Measurements from ENCODE around the gene CDKN2C.
"Not testable (repeated sequence)": the region's sequence is repeated elsewhere in the genome, so short reads cannot be mapped to it uniquely, and the experiment has no call there.

Gene CDKN2C

DNA sequence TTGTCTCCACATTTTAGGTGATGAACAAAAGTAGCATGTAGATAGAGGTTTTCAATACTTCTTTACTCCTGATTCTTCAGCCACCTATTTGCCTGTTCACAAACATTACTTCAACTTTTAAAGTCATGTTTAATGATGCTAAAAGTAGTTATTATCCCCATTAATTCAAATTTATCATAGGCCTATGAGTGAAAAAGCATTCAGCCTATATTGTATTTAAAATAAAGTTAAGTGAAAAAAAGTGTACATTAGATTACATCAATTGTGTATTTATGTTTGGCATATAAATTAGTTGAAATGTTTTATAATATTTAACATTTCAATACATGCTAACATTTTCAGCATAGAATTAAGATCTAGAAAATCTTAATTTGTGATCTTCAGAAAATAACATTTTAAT is 10.5 kb downstream of the CDKN2C start:
- no peak for DNase-seq

DNA sequence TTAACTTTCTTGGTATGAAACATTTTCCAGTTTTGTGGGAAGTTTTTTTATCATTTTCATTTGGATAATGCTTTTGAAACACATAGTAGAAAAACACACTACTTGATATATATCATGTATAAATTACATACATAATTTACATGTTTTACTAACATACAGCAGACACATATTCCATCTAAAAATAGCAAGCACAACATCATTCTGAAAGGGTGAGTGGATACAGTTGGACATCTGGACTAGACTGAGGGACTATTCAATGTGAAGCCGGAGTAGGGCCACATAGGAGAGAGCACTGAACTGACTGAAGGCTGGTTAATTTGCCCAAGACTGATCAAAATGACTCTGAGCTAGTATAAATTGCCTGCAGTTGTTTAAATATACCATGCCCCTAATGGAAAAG is 11.7 kb downstream of the CDKN2C start:
- no peak for DNase-seq

DNA sequence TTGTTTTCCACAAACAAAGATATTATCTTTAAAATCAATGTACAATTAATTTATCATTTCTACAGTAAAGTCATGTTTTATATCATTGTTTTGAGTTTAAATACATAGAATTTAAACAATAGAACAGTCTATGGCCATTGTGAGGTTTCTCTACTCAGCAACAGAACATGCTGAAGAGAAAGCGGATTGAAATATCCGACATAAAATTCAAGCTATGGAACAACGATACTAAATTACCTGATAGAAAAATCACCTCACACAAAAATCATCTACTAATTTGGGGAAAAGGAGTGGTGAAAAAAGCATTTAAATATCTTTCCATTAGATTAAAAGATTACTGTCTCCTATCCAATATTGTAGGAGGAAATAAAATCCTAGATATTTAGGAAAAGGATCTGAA is 12.6 kb downstream of the CDKN2C start:
- DNase-seq, result no peak

DNA sequence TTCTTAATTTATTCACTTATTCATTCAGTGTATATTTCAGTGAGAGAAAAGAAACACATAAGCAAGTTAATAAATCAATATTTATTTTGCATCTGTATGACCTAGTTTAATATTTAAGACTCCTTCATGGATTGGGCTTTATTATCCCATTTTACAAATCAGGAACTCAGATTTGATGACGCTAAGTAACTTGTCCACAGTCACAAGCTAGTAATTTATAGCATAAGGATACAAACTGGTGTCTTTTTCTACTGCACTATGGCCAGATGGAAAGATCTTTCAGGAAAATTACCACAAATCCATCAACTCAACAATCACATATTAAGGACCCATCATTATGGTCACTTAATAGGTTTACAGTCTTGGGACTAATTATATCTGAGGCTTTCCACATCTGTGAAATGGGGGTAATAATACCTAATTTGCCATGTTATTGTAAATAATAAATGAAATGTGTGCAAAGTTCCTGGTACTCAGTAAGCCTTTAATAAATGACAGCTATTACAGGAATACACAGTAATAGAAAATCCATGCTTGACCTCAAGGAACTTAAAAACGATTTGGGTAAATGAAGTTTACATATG is 13.3 kb downstream of the CDKN2C start:
- no peak for DNase-seq

DNA sequence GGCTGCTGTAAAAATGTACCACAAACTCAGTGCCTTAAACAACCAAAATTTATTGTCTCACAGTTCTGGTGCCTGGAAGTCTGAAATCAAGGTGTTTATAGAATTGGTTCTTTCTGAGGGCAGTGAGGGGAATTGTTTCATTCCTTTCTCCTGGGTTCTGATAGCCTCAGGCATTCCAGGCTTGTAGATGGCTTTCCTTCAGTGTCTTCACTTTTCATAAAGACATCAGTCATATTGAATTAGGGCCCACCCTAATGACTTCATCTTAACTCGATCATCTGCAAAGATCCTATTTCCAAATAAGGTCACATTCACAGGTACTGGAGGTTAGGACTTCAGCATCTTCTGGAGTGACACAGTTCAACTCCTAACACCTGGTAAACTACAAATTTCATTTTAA is 15.0 kb downstream of the CDKN2C start:
- DNase-seq, result no peak

DNA sequence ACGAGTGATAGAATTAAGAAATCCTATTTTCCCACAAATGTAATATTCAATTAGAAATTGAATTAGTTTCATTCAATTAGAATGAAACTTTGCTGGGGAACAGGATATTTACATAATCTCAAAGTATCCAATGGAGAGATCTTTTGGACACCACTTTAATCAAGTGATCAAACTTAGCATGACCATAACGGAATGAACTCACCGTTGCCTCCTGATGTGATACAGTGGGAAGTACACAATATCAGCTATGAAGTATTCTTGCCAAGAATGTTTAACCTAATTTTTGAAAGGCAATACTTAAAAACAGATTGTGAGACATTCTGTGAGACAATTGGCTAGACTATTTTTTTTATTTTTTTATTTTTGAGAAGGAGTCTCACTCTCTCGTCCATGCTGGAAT is 16.6 kb downstream of the CDKN2C start:
- DNase-seq, result no peak

DNA sequence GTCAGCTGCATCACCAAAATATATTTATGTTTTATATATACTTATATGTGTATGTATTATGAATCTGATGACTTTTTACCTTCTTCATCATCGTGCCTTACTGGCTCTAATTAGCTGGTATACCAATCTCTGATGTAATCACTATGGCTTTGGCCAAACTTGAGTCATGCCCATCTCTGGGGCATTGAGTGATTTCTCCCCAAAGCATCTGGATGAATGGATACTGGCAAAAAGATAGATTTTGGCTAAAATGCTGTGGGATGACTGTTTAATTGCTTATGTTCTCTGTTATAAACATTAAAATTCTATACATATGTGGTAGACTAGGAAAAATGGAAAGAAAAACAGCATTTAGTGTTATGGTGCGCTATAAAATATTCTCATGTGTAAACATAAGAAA is 19.6 kb downstream of the CDKN2C start:
- no peak for DNase-seq

DNA sequence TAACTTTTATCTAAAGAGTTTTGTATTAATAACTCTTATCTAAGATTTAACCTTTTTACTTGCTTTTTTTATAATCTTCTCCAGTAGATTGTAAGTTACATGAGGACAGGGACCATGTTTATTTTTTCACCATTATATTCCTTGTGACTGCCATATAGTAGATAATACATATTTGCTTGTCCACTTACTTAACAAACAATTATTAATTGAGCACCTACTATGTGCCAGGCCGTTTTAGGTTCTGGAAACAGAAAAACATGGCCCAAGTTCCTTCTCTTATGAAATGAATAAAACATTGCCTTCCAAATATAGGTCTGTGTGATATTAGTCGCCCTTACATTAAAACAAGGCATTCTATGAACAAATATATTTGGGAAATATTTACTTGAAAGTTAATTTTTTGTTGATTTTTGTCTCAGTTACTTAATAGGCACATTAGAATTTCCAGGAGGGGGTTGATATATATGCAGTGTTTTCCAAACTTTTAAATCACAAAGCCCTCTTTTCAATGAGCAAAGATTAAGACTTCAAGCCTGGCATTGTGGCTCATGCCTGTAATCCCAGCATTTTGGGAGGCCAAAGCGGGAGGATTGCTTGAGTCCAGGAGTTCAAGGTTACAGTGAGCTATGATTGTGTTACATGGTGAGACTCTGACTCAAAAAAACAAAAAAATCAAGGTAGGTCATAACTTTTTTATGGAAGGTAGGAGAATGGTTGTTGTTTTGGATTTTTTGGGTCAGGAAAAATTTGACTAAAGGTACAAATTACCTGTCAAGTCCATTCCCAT is 22.7 kb downstream of the CDKN2C start:
- DNase-seq, result no peak

DNA sequence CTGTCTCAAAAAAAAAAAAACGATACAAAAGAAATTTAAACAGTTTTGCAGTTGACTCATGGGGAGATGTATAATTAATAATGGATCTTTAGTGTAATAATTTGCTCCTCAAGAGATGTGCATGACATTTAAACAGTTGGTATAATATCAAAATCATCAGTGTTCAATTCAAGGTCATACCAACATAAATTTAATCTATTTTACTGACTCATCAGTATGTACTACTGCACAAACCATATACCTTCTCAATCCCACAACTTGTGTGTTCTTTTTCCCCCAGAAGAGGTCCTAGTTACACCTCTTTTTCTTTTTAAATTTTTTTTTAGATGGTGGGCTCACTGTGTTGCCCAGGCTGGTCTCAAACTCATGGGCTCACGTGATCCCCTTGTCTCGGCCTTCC is 23.6 kb downstream of the CDKN2C start:
- no peak for DNase-seq

DNA sequence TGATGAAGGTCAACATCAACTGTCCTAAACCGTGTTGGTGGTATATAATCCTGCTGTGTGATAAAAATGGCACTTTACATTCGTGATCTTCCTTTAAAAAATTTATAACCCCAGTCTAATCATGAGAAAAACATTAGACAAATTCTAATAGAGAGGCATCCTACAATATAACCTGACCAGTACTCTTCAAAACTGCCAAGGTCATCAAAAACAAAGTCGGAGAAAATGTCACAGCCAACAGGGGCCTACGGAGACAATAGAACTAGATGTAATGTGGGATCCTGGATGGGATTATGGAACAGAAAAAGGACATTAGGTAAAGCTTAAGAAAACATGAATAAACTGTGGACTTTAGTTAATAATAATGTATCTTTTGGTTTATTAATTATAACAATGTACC is 25.0 kb downstream of the CDKN2C start:
- DNase-seq, result no peak

DNA sequence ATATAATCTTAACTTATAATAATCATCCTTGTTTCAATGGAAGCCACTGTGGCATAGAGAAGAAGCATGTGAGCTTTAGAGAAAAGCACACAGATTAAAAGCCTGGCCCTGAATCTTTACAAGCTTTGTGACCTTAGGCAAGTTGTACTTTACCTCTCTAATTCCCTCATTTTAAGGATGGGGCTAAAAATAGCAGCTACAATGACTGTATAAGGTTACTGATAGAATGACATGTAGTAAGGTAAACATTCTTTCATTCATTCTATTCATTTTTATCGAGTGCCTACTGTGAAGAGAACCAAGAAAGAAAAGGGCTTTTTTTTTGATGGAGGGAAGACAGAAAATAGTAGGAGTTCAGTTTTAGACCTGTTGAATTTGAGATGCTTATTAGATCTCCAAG is 25.6 kb downstream of the CDKN2C start:
- DNase-seq, result no peak

DNA sequence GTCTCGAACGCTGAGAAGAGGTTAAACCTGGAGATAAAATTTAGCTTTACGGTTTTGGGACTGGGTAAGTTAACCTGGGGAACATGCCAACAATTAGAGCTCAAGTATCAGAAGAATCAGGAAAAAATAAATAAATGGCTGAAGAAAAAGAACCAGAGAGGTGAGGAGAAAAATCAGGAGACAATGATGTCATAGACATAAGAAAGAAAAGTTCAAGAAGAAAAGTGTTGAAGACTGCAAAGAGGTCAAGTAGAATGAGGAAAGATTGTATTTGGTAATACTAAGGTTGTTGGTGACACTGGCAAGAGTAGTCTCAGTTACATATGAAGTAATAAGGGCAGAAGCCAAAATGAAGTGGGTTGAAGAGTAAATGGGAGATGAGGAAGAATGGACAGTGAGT is 26.0 kb downstream of the CDKN2C start:
- no peak for DNase-seq

DNA sequence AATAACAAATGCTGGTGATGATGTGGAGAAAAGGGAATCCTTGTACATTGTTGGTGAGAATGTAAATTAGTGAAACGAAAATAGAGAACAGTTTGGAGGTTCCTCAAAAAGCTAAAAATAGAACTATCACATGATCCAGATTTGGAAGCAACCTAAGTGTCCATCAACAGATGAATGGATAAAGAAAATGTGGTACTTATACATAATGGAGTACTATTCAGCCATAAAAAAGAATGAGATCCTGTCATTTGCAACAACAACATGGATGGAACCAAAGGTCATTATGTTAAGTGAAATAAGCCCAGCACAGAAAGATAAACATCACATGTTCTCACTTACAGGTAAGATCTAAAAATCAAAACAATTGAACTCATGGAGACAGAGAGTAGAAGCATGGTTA is 29.3 kb downstream of the CDKN2C start:
- not testable (repeated sequence) for DNase-seq

DNA sequence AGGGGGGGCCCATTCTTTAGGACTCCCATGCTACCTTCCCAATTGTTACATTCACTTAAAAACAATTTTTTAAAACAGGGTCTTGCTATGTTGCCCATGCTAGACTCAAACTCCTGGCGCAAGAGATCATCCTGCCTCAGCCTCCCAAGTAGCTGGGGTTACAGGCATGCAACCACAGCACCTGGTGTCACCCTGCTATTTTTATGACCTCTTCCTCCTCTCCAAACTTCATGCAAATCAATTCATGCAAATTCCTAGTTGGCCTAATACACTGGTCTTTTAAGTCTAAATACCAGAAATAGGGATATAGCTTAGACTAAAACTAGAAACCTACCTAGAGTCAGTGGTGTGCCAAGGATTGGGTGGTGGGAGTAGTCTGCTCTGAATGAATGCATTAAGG is 30.1 kb downstream of the CDKN2C start:
- no peak for DNase-seq

DNA sequence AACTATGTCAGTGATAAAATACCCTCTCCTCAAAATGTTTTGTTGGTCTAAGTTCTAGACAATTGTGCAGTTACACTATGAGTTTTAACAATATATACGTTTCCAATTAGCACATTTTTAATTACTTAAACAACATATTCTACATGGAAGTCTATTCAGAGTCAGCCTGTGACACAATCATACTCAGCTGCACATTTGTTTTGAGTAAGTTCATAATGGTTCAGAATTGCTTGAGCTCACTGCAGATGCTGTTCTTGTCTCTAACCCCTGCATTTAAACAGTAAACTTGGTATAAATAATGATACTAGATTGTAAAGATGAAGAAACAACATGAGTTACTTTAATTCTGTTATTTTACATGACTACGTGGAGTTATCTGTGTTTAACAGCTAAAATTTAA is 30.6 kb downstream of the CDKN2C start:
- no peak for DNase-seq

DNA sequence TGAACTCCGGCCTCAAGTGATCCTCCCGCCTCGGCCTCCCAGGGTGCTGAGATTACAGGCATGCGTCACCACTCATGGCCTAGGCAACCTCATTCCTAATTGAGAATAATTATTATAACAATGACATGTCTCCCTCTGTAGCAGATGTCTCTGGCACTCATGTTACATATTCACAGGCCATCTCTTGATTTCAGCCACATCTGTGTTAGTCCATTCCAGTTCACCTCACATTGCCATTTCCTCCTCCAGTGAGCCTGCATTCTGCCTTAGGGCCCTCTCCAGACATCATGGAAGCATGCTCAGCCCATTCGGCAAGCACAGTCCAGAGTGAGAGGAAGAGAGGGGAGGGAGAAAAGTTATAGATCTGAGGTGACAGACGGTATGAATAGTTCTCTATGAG is 32.5 kb downstream of the CDKN2C start:
- DNase-seq, result no peak

DNA sequence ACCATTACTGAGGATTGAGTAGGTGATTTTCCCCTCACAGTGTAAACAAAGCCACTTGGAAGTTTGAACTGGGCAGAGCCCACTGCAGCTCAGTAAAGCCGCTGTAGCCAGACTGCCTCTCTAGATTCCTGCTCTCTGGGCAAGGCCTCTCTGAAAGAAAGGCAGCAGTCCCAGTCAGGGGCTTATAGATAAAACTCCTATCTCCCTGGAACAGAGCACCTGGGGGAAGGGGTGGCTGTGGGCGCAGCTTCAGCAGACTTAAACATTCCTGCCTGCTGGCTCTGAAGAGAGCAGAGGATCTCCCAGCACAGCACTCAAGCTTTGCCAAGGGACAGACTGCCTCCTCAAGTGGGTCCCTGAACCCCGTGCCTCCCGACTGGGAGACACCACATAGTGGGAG is 35.5 kb downstream of the CDKN2C start:
- DNase-seq, result not testable (repeated sequence)

DNA sequence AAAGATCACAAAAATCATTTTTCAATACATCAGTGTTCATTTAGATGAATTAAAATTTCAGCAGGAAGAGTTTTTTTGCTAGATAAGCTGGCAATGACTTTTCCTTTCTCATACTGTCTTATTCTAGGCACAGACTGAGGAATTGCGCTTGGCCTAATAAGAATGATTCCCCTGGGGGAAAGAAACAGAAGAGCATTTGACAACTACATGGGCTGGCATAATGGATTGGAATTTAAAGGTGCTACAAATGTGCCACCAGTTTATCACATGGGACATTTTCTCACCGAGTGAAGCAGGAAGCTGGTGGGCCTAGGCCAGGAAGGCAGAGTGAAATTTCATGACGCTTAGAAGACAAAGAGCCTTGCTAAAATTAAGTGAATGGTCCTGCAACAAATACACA is 39.3 kb downstream of the CDKN2C start:
- no peak for DNase-seq

DNA sequence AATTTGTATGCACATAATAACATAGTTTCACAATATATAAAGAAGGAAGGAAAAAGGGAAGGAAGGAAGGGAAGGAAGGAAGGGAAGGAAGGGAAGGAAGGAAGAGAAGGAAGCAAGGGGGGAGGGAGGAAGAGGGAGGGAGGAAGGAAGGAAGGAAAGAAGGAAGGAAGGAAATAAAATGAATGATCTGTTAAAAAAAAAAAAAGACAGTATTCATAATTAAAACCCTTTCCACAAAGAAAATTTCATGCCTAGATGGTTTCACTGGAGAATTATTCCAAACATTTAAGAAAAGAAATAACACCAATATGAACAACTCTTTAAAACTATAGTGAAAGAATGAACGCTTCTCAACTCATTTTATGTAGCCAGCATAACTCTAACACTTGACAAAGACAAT is 44.8 kb downstream of the CDKN2C start:
- DNase-seq, result no peak

DNA sequence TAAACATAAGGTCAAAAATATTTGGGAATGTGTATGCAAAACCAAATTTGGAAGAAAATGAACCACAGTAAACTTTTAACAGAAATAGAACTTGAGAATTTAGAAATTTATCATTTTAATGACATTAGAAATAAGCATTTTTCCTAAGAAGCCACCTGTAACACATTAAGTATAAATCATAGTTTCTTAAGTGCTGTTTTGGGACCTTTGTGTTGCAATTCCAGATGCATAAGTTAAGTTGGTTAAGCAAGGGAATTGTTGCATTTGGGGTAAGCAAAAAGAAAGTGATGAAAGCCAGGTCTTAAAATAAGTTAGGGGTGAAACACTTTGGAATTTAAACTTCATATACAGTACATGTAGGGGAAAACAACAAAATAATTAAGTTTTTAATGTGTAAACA is 49.8 kb downstream of the CDKN2C start:
- no peak for DNase-seq
